Thoracic aorta (tissue), 2 donors: ENCODE results near the gene CCDC85C. TPM values are rescaled to one million over a fixed set of nuclear protein-coding genes. Genes with fewer than 3 reads are reported as not detected.

Experiments used
- ATAC-seq: fragments of 150-250 bp; one replicate; pipeline ENCODE4 v1.8.0; 2017; ENCODE audit warnings: low read depth; ENCODE audit not compliant: insufficient number of reproducible peaks, low FRiP score
- DNase-seq: peaks from one replicate; pipeline ENCODE4 v3.0.0-alpha.2; 2020; ENCODE audit warnings: low spot score
- H3K27ac ChIP-seq, 2 donors: fragments of 200-600 bp; sonication (generic); 1 replicate in 1 of 2; 2 replicates in 1 of 2; pipeline ENCODE4 v1.5.1; 2016; ENCODE audit warnings: mild to moderate bottlenecking in 2 of 2, moderate library complexity in 2 of 2
- H3K27me3 ChIP-seq: fragments of 200-600 bp; sonication (generic); replicated peaks from 2 replicates; pipeline ENCODE4 v1.6.0; 2016; ENCODE audit warnings: mild to moderate bottlenecking; ENCODE audit not compliant: insufficient read depth
- H3K36me3 ChIP-seq: fragments of 200-600 bp; sonication (generic); one replicate; pipeline ENCODE4 v1.5.1; 2016
- H3K4me1 ChIP-seq, 2 donors: fragments of 200-600 bp; sonication (generic); 1 replicate in 1 of 2; 2 replicates in 1 of 2; pipeline versions ENCODE4 v1.5.1 to v1.6.0; 2016; ENCODE audit warnings: low read depth in 2 of 2, mild to moderate bottlenecking in 1 of 2; ENCODE audit not compliant: control insufficient read depth in 1 of 2
- H3K4me3 ChIP-seq: fragments of 200-600 bp; sonication (generic); 2 replicates; pipeline ENCODE4 v1.5.1; 2016; ENCODE audit warnings: mild to moderate bottlenecking
- H3K9me3 ChIP-seq: fragments of 200-600 bp; sonication (generic); 2 replicates; pipeline ENCODE4 v1.5.1; 2016
- CTCF ChIP-seq: fragments of 200-600 bp; sonication (generic); IDR thresholded peaks from one replicate; pipeline ENCODE4 v1.5.1; 2019; ENCODE audit warnings: antibody characterized with exemption
- total RNA-seq, 2 donors: library from RNA; depleted of rRNA; stranded (reverse); fragments of >200 nt; gene quantifications; one replicate each; pipeline versions ENCODE4 v1.1.0 to v1.2.3, GENCODE V29; 2016

The CCDC85C gene
- total RNA-seq, 2 donors from 2014 or later, result 1.5 to 4.1 TPM

GRCh38 chr14:99478128-99478527 lies 125.9 kb downstream of the CCDC85C start:
- H3K27ac ChIP-seq, result no peak overlapping the region
- ATAC-seq (no peak), DNase-seq (no peak)
- no peak for TF ChIP-seq CTCF
- H3K9me3 ChIP-seq, result no peaks in the 10 kb centered on the region
- H3K36me3 ChIP-seq, result no peaks in the 10 kb centered on the region
- H3K4me1 ChIP-seq, result peaks cover 16 to 24% of the 10 kb centered on the region in 2 donors
- no peak overlapping the region for H3K4me3 ChIP-seq
- no peaks in the 10 kb centered on the region for H3K27me3 ChIP-seq

DNA sequence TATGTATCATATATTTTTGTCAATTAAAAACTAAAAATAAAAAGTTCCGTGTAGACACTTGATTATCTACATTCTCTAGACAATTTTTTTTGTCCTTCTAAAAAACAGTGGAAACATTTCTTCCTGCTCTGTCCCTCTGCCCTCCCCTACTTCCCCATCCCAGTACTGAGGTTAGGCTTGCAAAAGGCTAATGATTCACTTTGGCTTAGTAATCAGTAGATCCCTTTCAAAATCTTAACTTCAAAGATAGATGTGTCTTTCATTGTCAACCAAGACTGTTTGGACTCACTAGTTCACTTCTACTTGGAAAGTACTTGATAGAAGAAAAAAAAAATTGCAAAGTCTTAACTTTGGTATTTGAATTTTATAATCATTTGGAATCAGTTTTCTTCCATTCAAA lies 127.1 kb downstream of the CCDC85C start:
- peaks cover 7 to 12% of the 10 kb centered on the region in 2 donors for H3K4me1 ChIP-seq
- no peaks in the 10 kb centered on the region for H3K27me3 ChIP-seq
- H3K4me3 ChIP-seq, result no peak overlapping the region
- ATAC-seq (no peak), DNase-seq (no peak)
- H3K27ac ChIP-seq, result no peak overlapping the region
- H3K9me3 ChIP-seq, result no peaks in the 10 kb centered on the region
- H3K36me3 ChIP-seq, result no peaks in the 10 kb centered on the region
- no peak for TF ChIP-seq CTCF

DNA sequence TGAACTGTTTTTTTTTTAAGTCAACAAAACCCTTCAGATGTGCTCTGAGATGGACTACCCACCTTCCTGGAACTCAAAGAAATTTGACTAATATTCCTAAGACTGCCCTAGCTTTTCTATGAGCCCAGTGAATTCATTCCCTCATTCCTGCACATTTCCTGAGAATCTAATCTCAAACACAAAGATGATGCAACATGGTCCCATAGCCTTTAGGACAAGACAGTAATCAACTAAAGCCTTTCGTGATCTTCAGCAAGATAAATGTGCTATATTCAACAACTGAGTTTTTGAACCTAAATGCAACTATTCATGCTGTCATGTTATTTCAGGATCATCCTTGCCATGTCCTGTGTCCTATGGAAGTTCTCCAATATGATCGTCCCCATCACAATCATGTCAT lies 128.3 kb downstream of the CCDC85C start:
- no peaks in the 10 kb centered on the region for H3K36me3 ChIP-seq
- no peak for ATAC-seq
- DNase-seq, result no peak
- H3K27ac ChIP-seq, result no peak overlapping the region
- TF ChIP-seq CTCF, result no peak
- H3K27me3 ChIP-seq, result no peaks in the 10 kb centered on the region
- peaks cover 7 to 12% of the 10 kb centered on the region in 2 donors for H3K4me1 ChIP-seq
- H3K9me3 ChIP-seq, result no peaks in the 10 kb centered on the region
- H3K4me3 ChIP-seq, result no peak overlapping the region

DNA sequence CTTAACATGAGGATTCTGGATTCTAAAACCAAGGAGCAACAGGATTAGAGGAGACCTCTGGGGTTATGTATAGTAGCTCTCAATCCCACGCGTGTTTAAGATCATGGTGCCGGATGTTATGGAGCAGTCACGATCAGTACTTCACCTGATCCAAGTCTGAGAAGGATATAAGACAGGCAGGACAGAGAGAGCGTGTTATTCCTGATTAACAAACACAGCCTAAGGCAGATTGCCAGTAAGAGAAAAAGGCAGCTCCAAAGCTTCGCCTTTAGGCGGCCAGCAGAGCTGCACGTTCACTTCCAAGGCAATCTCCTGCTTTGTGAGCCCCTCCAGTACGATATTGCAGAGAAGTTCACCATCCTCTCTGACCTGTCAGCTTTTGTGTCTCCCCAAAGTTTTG lies 128.8 kb downstream of the CCDC85C start:
- ATAC-seq (no peak), DNase-seq (no peak)
- H3K4me1 ChIP-seq, result peaks cover 7 to 12% of the 10 kb centered on the region in 2 donors
- H3K9me3 ChIP-seq, result no peaks in the 10 kb centered on the region
- no peak overlapping the region for H3K27ac ChIP-seq
- H3K36me3 ChIP-seq, result no peaks in the 10 kb centered on the region
- no peak for TF ChIP-seq CTCF
- no peak overlapping the region for H3K4me3 ChIP-seq
- H3K27me3 ChIP-seq, result no peaks in the 10 kb centered on the region

GRCh38 chr14:99473458-99473857 lies 130.5 kb downstream of the CCDC85C start:
- ATAC-seq (no peak), DNase-seq (no peak)
- Histone ChIP-seq H3K27me3 (no peaks in the 10 kb centered on the region), H3K9me3 (no peaks in the 10 kb centered on the region), H3K27ac (no peak overlapping the region), H3K4me3 (no peak overlapping the region), H3K4me1 (no peaks in the 10 kb centered on the region), H3K36me3 (no peaks in the 10 kb centered on the region)
- TF ChIP-seq CTCF, result no peak
